ENCODE results near the gene IL5. TPM values are rescaled to one million over a fixed set of nuclear protein-coding genes. Genes with fewer than 3 reads are reported as not detected.

Gene IL5
- total RNA-seq, 4 donors from 2014 or later = not detected

DNA sequence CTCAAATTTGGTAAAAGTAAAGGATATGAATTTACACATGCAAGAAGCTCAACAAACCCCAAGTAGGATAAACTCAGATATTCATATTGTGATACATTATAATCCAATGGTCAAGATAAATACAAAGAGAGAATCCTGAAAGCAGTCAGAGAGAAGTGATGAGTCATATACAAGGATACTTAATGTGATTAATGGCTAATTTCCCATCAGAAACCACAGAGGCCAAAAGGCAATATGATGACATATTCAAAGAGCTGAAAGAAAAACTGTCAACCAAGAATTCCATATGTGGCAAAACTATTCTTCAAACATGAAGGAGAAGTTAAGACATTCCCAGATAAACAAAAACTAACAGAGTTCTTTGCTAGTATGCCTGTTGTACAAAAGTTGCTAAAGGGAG is 33.2 kb downstream of the IL5 start:
- Histone ChIP-seq H3K27me3 (no peaks in the 10 kb centered on the region), H3K4me1 (peaks cover 13 to 19% (median 16%) of the 10 kb centered on the region in 4 donors), H3K4me3 (no peak overlapping the region), H3K27ac (no peak overlapping the region), H3K9me3 (no peaks in the 10 kb centered on the region), H3K36me3 (no peaks in the 10 kb centered on the region)
- in situ Hi-C loops (cut with MboI; ENCODE audit: low pct_ligation_motif_present in 1 of 4, low pct_unique_long_range_greater_than_20kb in 1 of 4, low sequenced_read_pairs in 3 of 4) (no loop called here), intact Hi-C loops (cut with DNase I; ENCODE audit: low total_unique reads) (no loop called here)
- DNase-seq = no peak
- TF ChIP-seq EP300 (IDR thresholded peaks at IDR 0.05; ENCODE audit: low read depth) (no peak), POLR2A (IDR thresholded peaks at IDR 0.05) (no peak), POLR2AphosphoS5 (IDR thresholded peaks at IDR 0.05) (no peak)
- TF ChIP-seq, protein P1, sequence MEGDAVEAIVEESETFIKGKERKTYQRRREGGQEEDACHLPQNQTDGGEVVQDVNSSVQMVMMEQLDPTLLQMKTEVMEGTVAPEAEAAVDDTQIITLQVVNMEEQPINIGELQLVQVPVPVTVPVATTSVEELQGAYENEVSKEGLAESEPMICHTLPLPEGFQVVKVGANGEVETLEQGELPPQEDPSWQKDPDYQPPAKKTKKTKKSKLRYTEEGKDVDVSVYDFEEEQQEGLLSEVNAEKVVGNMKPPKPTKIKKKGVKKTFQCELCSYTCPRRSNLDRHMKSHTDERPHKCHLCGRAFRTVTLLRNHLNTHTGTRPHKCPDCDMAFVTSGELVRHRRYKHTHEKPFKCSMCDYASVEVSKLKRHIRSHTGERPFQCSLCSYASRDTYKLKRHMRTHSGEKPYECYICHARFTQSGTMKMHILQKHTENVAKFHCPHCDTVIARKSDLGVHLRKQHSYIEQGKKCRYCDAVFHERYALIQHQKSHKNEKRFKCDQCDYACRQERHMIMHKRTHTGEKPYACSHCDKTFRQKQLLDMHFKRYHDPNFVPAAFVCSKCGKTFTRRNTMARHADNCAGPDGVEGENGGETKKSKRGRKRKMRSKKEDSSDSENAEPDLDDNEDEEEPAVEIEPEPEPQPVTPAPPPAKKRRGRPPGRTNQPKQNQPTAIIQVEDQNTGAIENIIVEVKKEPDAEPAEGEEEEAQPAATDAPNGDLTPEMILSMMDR (IDR thresholded peaks at IDR 0.05) = no peak

DNA sequence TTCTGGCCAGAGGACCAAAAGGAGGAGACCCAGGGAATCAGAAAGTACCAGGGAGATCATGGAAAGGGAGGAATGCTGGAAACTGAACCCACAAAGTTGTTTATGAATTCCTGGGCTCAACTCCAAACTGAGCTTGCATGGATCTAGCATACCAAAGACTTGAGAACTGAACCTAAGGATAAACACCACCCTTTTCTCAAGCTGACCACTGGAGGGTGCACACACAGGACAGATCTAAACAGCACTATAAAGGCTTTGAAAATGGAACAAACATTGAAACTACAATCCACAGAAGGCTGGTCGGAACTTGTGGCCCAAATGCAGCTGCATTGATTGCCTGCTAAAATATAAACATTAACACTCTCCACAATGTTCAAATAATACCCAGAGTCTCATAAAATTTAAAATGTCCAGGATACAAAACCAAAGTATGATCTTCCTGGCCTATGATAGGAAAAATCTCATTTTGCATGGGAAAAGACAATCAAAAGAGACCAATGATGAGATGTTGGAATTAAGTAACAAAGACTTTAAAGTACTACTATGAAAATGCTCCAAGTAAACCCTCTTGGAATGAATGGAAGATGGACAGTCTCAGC is 37.1 kb downstream of the IL5 start:
- TF ChIP-seq POLR2A (IDR thresholded peaks at IDR 0.05) = no peak
- TF ChIP-seq, protein P1 (IDR thresholded peaks at IDR 0.05) = peak; percentile 39 to 70 (median 56)
- peak in 1 of 3 donors; percentile 51 for TF ChIP-seq POLR2AphosphoS5 (IDR thresholded peaks at IDR 0.05)
- 0 to 27% methylated on average over 1 of the region's 1 CpG for WGBS, 2 donors (ENCODE audit: low coverage in 1 of 2)
- in situ Hi-C loops (cut with MboI; ENCODE audit: low pct_ligation_motif_present in 1 of 4, low pct_unique_long_range_greater_than_20kb in 1 of 4, low sequenced_read_pairs in 3 of 4) = loop anchor here in 2 of 4 donors (10.0 kb wide), 1 partner anchor 121 kb away; no protein-coding TSS in a partner anchor
- Histone ChIP-seq H3K9me3 (no peaks in the 10 kb centered on the region), H3K4me1 (peaks cover 22 to 58% (median 42%) of the 10 kb centered on the region in 4 donors), H3K4me3 (no peak overlapping the region), H3K36me3 (no peaks in the 10 kb centered on the region), H3K27me3 (no peaks in the 10 kb centered on the region), H3K27ac (peak overlapping the region; percentile 79 to 98 (median 80))
- intact Hi-C loops (cut with DNase I; ENCODE audit: low total_unique reads) = no loop called here
- DNase-seq = peak; percentile 57

DNA sequence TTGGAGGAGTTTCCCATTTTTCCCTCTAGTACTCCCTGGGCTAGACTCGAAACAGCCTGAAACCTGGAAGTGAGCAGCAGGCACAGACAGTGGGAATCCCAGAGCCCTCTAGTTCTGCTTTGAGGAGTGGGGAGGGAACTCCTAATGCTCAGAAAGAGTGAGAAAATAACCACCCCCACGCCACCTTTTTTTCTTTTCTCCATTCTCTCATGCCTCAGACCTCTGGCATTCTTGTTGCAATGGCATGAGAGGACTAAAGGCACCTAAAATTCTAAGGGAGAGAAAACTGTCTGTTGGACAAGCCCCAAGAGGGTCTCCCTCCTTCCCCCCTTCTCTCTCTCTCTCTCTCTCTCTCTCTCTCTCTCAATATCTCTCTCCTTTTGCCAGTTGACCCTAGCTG is 37.7 kb downstream of the IL5 start:
- Histone ChIP-seq H3K4me3 (peak overlapping the region in 1 of 4 donors; percentile 2), H3K4me1 (peaks cover 27 to 63% (median 47%) of the 10 kb centered on the region in 4 donors), H3K27me3 (no peaks in the 10 kb centered on the region), H3K9me3 (no peaks in the 10 kb centered on the region), H3K27ac (peak overlapping the region; percentile 79 to 98 (median 80)), H3K36me3 (no peaks in the 10 kb centered on the region)
- intact Hi-C loops (cut with DNase I; ENCODE audit: low total_unique reads) = no loop called here
- TF ChIP-seq POLR2A (IDR thresholded peaks at IDR 0.05) (no peak), POLR2AphosphoS5 (IDR thresholded peaks at IDR 0.05) (no peak), EP300 (IDR thresholded peaks at IDR 0.05; ENCODE audit: low read depth) (no peak)
- TF ChIP-seq, protein P1 (IDR thresholded peaks at IDR 0.05) = no peak
- in situ Hi-C loops (cut with MboI; ENCODE audit: low pct_ligation_motif_present in 1 of 4, low pct_unique_long_range_greater_than_20kb in 1 of 4, low sequenced_read_pairs in 3 of 4) = loop anchor here in 2 of 4 donors (10.0 kb wide), 1 partner anchor 121 kb away; no protein-coding TSS in a partner anchor
- WGBS, 2 donors (ENCODE audit: low coverage in 1 of 2) = 39 to 45% methylated on average over 2 of the region's 2 CpGs
- no peak for DNase-seq

DNA sequence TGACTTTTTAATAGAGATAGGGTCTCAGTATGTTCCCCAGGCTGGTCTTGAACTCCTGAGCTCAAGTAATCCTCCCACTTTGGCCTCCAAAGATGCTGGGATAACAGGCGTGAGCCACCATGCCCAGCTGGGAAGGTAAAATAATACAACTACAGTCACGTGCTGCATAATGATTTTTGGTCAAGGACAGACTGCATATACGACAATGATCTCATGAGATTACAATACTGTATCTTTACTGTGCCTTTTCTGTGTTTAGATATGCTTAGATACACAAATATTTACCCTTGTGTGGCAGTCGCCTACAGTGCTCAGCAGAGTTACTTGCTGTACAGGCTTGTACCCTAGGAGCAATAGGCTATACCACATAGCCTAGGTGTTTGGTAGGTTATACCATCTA is 38.6 kb downstream of the IL5 start:
- 44 to 54% methylated on average over 3 to 4 of the region's 4 CpGs for WGBS, 2 donors (ENCODE audit: low coverage in 1 of 2)
- no peak for DNase-seq

More for the DNA sequence above, 38.6 kb downstream of the IL5 start:
- intact Hi-C loops (cut with DNase I; ENCODE audit: low total_unique reads) = no loop called here
- peak overlapping the region; percentile 79 to 98 (median 80) for H3K27ac ChIP-seq
- H3K27me3 ChIP-seq = no peaks in the 10 kb centered on the region
- no peaks in the 10 kb centered on the region for H3K9me3 ChIP-seq
- no peaks in the 10 kb centered on the region for H3K36me3 ChIP-seq
- no peak for TF ChIP-seq EP300 (IDR thresholded peaks at IDR 0.05; ENCODE audit: low read depth)
- no peak for TF ChIP-seq POLR2A (IDR thresholded peaks at IDR 0.05)
- TF ChIP-seq, protein P1 (IDR thresholded peaks at IDR 0.05) = no peak
- peak in 1 of 3 donors; percentile 33 for TF ChIP-seq POLR2AphosphoS5 (IDR thresholded peaks at IDR 0.05)
- H3K4me3 ChIP-seq = no peak overlapping the region
- in situ Hi-C loops (cut with MboI; ENCODE audit: low pct_ligation_motif_present in 1 of 4, low pct_unique_long_range_greater_than_20kb in 1 of 4, low sequenced_read_pairs in 3 of 4) = loop anchor here in 2 of 4 donors (10.0 kb wide), 1 partner anchor 120 kb away; no protein-coding TSS in a partner anchor
- H3K4me1 ChIP-seq = peaks cover 33 to 72% (median 56%) of the 10 kb centered on the region in 4 donors

All from transverse colon (tissue), 4 donors.